Body of pancreas (tissue), 4 donors: ENCODE results near the gene GPR61. TPM values are rescaled to one million over a fixed set of nuclear protein-coding genes. Genes with fewer than 3 reads are reported as not detected.

Experiments
- ATAC-seq: fragments of 150-250 bp; one replicate; pipeline ENCODE4 v1.9.1; 2016
- DNase-seq, 4 donors: peaks; one replicate each; pipeline ENCODE4 v3.0.0-alpha.2; 2019
- H3K27ac ChIP-seq, 4 donors: fragments of 200-600 bp; sonication (generic); 1 replicate in 3 of 4; 2 replicates in 1 of 4; pipeline versions ENCODE4 v1.5.1 to v1.6.1; 2016 to 2019; ENCODE audit warnings: mild to moderate bottlenecking in 1 of 4, mixed read lengths in 1 of 4, moderate library complexity in 1 of 4
- H3K27me3 ChIP-seq, 2 donors: fragments of 200-600 bp; sonication (generic); one replicate each; pipeline ENCODE4 v1.6.0; 2016; ENCODE audit warnings: mild to moderate bottlenecking in 1 of 2
- H3K36me3 ChIP-seq, 2 donors: fragments of 200-600 bp; sonication (generic); replicated peaks in 1 of 2; 2 replicates each; pipeline ENCODE4 v1.5.1; 2016; ENCODE audit warnings: low read depth in 2 of 2; ENCODE audit not compliant: insufficient read depth in 1 of 2
- H3K4me1 ChIP-seq: fragments of 200-600 bp; sonication (generic); one replicate; pipeline ENCODE4 v1.6.0; 2016
- H3K4me3 ChIP-seq, 2 donors: fragments of 200-600 bp; sonication (generic); 1 replicate in 1 of 2; 2 replicates in 1 of 2; pipeline ENCODE4 v1.5.1; 2016 to 2019
- H3K9me3 ChIP-seq, 3 donors: fragments of 200-600 bp; sonication (generic); 1 replicate in 2 of 3; 2 replicates in 1 of 3; pipeline ENCODE4 v1.5.1; 2016
- CTCF ChIP-seq, 7 experiments: fragments of 450-650 bp in 4 of 7; fragments of 200-600 bp in 3 of 7; sonication (generic) in 3 of 7; IDR thresholded peaks; one replicate each; pipeline ENCODE4 v1.5.1; 2016 to 2019; ENCODE audit warnings: antibody characterized with exemption in 7 of 7
- POLR2A ChIP-seq, 3 donors: fragments of 450-650 bp; IDR thresholded peaks; one replicate each; pipeline ENCODE4 v1.6.1; 2016; ENCODE audit warnings: antibody characterized with exemption in 3 of 3, mild to moderate bottlenecking in 2 of 3
- WGBS, 2 donors: methylation state at CpG; one replicate each; pipeline ENCODE4 v1.1.5; 2017; 5-methylcytosine and 5-hydroxymethylcytosine counted together
- intact Hi-C: fragments of 100-400 bp; cut with DNase I; formaldehyde crosslinking; loops from one replicate; pipeline ENCODE4 v1.15.1; 2023
- small RNA-seq: library from RNA; depleted of rRNA; stranded (forward); fragments of <200 nt; gene quantifications from one replicate; pipeline ENCODE3, GENCODE V24; 2016
- total RNA-seq, 2 donors: library from RNA; depleted of rRNA; stranded (reverse); fragments of >200 nt; gene quantifications; one replicate each; pipeline ENCODE4 v1.1.0, GENCODE V29; 2016

GPR61 gene
- total RNA-seq, 2 donors from 2014 or later, result not detected

GRCh38 chr1:109592916-109593315 is 53.2 kb downstream of the GPR61 start:
- Histone ChIP-seq H3K27me3 (no peaks in the 10 kb centered on the region), H3K4me1 (peaks cover 5% of the 10 kb centered on the region), H3K36me3 (peaks cover 0 to 11% of the 10 kb centered on the region in 2 donors), H3K4me3 (no peak overlapping the region), H3K27ac (no peak overlapping the region), H3K9me3 (no peaks in the 10 kb centered on the region)
- intact Hi-C loops, result no loop called here
- ATAC-seq, result no peak
- TF ChIP-seq CTCF (IDR thresholded peaks at IDR 0.05), result no peak
- TF ChIP-seq POLR2A (IDR thresholded peaks at IDR 0.05), result no peak
- no peak for DNase-seq

- intact Hi-C loops, result no loop called here
- Histone ChIP-seq H3K27me3 (no peaks in the 10 kb centered on the region), H3K4me3 (no peak overlapping the region), H3K36me3 (peaks cover 0 to 11% of the 10 kb centered on the region in 2 donors), H3K27ac (no peak overlapping the region), H3K4me1 (no peaks in the 10 kb centered on the region), H3K9me3 (no peaks in the 10 kb centered on the region)
- no peak for TF ChIP-seq POLR2A (IDR thresholded peaks at IDR 0.05)
- TF ChIP-seq CTCF (IDR thresholded peaks at IDR 0.05), result no peak
- no peak for DNase-seq
- 89 to 93% methylated on average over 2 of the region's 2 CpGs for WGBS, 2 donors
- no peak for ATAC-seq
Measured at GRCh38 chr1:109595531-109595930, 55.9 kb downstream of the GPR61 start.

Small RNA genes lying within 50 kb of the gene (small RNA-seq; reads per million reads assigned to genes)
- not detected for gene RNU6V

Other genes with a start within 250 kb of the GPR61 start
- not detected for gene MYBPHL, start 232.9 kb upstream of the GPR61 start, total RNA-seq
- gene SORT1, start 142.0 kb upstream of the GPR61 start, total RNA-seq, result 10 to 100 TPM; 23.6 to 24.7 TPM
- 1 to 10 TPM; 8.6 to 8.9 TPM for gene PSMA5, start 113.4 kb upstream of the GPR61 start, total RNA-seq
- gene SYPL2, start 73.3 kb upstream of the GPR61 start, total RNA-seq, result 1 to 10 TPM; 1.8 to 2.3 TPM
- gene ATXN7L2, start 56.0 kb upstream of the GPR61 start, total RNA-seq, result 1 to 10 TPM; 2.6 to 5.9 TPM
- 1 to 10 TPM; 6.2 to 6.9 TPM for gene CYB561D1, start 45.8 kb upstream of the GPR61 start, total RNA-seq
- 1 to 10 TPM; 2.6 to 8.6 TPM for gene AMIGO1, start 30.1 kb upstream of the GPR61 start, total RNA-seq
- 1 to 10 TPM; 3.6 to 4.9 TPM for gene GNAI3, start 8.7 kb downstream of the GPR61 start, total RNA-seq
- gene GNAT2, start 79.7 kb downstream of the GPR61 start, total RNA-seq, result not detected
- 100 to 1,000 TPM in 1 of 2 donors, 10 to 100 TPM in 1; 22.1 to 111 TPM for gene AMPD2, start 80.0 kb downstream of the GPR61 start, total RNA-seq
- gene GSTM4, start 116.2 kb downstream of the GPR61 start, total RNA-seq, result 10 to 100 TPM; 24.1 to 37.2 TPM
- 10 to 100 TPM; 51.1 to 60.6 TPM for gene GSTM2, start 128.2 kb downstream of the GPR61 start, total RNA-seq
- gene GSTM1, start 147.9 kb downstream of the GPR61 start, total RNA-seq, result 10 to 100 TPM in 1 of 2 donors, not detected in 1; 19.5 TPM
- 1 to 10 TPM in 1 of 2 donors, not detected in 1; 1.8 TPM for gene GSTM5, start 172.4 kb downstream of the GPR61 start, total RNA-seq
- 10 to 100 TPM; 68.5 to 73.8 TPM for gene GSTM3, start 201.2 kb downstream of the GPR61 start, total RNA-seq
- gene EPS8L3, start 224.1 kb downstream of the GPR61 start, total RNA-seq, result 1 to 10 TPM in 1 of 2 donors, not detected in 1; 4.2 TPM